Fibroblast of the conjunctiva (primary cell): Measurements from ENCODE around the gene DLG2.

Experiments used
- DNase-seq: peaks from one replicate; pipeline ENCODE4 v3.0.0-alpha.2; 2010; ENCODE audit warnings: low read depth

DLG2 gene

DNA sequence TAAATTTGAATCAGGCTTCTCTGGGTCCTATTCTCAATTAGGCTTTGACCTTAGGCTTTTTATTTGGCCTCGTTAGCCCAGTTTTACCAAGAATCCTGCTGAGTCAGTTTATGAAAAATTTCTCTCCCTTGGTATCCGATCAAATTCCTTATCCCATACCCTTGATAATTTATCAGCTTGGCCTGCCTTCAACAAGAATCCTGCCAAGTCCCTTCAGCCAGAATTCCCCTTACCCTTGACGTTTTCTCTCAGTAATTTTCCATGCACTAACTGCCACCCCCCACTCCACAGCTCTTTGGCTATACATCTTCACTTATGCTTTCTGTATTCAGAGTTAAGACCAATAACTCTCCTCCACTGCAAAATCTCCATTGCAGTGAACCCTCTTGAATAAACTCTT is 1530.0 kb downstream of the DLG2 start:
- DNase-seq = no peak

- no peak for DNase-seq
These were observed 1535.7 kb downstream of the DLG2 start for GRCh38 chr11:84091212-84091986.

GRCh38 chr11:84089072-84090057 is 1537.8 kb downstream of the DLG2 start:
- DNase-seq = no peak

DNA sequence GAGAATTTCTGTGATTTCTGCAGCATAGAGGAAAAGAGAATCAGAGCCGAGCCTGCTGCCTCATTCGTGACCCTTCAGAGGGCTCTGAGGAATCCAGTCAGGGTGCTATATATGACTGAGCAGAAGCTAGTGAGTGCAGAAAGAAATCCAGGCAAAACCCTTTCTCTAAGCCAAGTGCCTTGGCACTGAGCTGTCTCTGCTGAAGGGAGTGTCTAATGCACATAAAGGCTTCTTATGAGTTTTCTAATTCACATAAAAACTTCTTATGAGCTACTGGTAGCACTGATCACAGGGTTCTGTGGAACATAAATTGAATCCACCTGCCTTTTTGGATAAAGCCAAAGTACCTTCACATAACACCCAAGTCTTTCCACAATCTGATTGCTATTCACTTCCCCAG is 1555.3 kb downstream of the DLG2 start:
- DNase-seq = no peak

DNA sequence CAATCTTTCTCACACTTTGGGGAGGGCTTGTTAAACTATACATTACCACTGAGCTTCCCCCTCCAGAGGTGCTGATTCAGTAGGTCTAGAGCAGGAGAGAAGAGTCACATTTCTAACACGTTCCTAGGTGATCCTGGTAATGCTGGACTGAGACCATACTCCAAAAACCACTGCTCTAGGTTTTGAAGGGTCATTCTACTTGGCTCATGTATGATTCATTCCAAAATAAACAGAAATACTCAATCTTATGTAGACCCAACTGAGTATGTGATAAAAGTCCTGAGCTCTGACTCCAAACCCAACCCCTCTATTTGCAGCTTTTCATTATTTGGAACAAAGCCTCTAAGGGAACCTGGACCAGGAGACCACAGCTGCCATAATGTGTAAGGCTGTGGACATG is 1558.1 kb downstream of the DLG2 start:
- DNase-seq = no peak

DNA sequence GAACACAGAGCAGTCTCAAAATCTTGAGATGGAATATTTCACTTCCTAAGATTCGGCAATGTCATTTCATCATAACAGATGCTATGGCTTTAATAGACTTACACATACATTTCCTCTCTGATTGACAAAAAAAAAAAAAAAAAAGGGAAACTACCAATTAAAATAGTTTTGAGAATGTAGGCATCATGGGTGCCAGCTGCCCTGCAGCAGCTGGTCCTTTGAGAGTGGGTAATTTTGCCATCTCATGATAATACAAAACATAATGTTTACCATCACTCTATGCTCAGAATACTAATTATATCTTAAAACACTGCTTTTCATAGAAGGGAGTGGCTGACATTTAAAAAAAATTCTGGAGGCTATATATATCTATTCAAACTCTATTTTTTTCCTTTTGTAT is 1565.4 kb downstream of the DLG2 start:
- no peak for DNase-seq

DNA sequence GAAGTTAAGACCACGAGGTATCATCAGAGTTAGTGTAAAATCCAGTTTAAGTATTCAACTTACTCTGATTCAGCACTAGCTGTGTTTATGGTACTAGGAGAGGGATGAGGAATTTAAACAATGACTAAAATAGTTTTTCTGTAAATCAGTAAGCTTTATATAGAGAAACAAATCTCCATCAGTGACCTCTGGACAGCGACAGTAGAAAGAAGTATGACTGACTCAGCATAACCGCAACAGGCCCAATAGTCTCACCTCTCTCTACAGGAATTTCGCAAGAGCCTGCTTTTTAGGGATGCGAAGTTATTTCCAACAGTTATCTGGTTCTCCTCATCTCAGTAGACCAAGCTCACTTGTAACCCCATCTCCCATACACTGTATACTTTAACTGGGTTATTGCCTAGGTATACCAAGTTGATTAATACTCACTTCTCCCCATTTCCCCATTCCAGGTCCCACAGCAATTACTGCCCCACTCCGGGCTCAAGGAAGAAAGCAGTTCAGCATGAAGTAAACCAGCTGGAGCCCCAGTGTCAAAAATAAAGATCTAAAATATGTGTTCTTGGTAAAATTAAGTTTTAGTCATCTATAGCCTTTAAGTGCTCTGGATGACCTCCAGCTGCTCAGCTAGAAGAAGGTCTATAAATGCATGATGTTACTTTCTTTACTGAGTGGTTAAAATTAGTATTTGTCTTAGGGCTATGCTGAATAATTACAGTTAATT is 1570.3 kb downstream of the DLG2 start:
- DNase-seq = no peak

DNA sequence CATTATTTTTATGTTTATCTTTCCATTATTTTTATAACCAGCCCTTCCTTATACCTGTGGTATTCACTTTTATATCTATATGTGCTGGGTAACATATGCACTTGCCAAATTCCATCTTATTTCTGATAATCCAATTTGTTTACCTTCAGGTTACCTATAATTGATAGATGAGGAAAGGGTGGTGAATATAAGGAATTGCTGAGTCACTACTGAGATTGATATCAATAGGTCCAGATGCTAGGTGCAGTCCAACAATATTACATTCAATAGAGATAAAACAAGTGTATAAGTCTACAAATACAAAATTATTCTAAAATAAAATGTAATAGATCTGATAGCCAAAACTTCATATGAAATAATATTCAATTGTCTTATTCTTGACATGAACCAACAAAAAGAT is 1582.0 kb downstream of the DLG2 start:
- no peak for DNase-seq

DNA sequence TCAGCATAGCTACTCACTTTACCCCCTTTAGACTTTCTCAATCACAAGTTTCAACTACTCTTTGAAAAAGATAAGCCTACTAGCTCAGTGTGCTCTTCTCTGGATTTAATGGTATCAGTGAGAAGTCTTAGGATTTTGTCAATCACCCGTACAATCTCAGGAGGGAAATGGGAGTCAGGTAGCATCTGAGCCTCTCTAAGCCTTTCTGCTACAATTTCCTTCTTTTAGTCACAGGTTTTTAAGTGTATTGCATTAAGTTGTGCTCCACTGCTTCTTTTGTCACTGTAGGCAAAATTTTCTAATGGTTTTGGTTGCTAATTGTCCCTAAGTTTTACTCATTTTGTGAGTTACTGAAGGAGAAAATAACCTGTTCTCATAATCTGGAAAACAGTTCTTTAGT is 1582.4 kb downstream of the DLG2 start:
- no peak for DNase-seq

DNA sequence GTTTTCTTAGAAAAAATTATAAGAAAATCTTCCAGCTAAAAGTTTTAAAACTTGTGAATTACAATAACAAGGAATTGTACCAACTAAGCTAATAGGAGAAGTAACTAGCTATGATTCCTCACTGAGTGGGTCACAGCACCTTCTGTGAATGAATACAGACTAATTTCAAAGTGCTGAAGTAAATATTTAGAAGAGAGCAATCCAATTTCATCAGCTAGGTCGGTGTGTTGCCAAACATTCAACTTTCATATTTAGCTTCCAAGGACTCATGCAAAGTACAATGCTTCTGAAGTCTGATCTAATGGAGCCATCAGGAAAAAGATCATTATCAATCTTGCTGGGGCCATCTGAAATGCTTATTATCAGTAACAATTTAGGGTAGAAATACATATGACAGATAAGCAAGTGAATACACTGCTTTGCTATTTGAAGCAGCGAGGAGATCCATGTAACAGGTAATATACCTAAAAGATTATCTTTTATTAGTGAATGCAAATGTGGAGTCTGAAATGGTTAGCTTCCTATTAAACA is 1590.4 kb downstream of the DLG2 start:
- no peak for DNase-seq

- no peak for DNase-seq
These were observed 1591.5 kb downstream of the DLG2 start for GRCh38 chr11:84035645-84036044.

- no peak for DNase-seq
These were observed 1592.7 kb downstream of the DLG2 start for GRCh38 chr11:84034484-84034883.

DNA sequence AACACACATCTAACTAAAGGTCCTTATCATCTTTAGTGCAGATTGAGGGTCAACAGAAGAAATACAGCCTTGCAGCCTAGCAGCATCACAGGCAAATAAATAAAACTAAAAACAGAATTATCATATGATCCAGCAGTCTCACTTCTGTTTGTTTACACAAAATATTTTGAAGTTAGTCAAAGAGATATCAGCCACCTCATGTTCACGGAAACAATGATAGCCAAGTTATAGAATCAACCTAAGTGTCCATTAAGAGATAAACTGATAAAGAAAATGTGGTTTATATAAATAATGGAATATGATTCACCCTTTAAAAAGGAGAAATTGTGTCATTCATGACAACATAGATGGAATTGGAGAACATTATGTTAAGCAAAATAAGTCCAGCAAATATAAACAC is 1602.9 kb downstream of the DLG2 start:
- DNase-seq = no peak

- no peak for DNase-seq
These were observed 1604.4 kb downstream of the DLG2 start for GRCh38 chr11:84022695-84023094.

- no peak for DNase-seq
These were observed 1604.9 kb downstream of the DLG2 start for GRCh38 chr11:84022201-84022600.

GRCh38 chr11:84021291-84021690 is 1605.9 kb downstream of the DLG2 start:
- DNase-seq = no peak

DNA sequence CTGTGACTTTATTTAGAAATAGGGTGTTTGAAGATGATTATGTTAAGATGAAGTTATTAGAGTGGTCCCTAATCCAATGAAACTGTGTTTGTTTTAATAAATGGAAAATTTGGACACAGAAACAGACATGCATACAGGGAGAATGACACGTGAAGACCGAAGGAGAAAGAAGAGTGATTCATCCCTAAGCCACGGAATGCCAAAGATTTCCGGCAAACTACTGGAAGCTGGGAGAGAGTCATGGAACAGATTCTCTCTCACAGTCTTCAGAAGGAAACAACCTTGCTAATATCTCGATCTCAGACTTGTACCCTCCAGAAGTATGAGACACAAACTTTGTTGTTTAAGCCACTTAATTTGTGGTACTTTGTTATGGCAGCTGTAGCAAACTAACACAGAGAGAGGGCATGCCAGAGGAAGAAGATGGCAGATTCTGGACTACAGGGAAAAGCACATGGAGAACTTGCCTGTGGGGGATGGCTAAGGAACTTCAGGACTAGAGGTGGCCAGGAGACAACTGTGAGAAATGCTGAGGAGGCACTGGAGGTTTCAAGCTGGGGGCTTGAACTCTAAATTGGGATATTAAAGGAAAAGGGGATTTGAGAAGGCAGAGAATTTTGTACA is 1607.5 kb downstream of the DLG2 start:
- DNase-seq = no peak

- DNase-seq = no peak
These were observed 1612.6 kb downstream of the DLG2 start for GRCh38 chr11:84014539-84014938.

- DNase-seq = no peak
These were observed 1614.8 kb downstream of the DLG2 start for GRCh38 chr11:84012171-84012826.

GRCh38 chr11:84003181-84003580 is 1624.0 kb downstream of the DLG2 start:
- DNase-seq = no peak

DNA sequence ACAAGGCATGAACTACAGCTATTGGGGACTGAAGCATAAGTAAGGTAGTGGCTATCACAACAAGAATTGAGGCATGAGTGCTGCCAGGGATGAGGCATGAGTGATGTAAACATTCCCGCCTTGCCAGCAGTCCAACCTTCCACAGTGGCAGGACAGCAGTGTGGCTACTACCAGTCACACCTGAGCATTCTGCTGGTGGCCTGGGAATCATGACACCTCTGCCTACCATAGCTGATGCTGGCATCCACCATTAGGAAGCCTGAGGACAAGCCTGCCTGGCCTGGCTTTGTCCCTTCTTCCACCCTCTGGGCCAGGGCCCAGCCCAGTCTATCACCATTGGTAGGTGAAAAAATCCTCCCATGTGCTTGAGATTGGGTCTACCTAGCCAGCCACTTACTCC is 1628.2 kb downstream of the DLG2 start:
- DNase-seq = no peak
